HG03558 (cell line): ENCODE data around the gene IL11RA.
A peak's percentile ranks its signal among the peaks of the same experiment; 100 is the strongest.

Source experiments
- ATAC-seq: cut with Tn5 transposase; IDR thresholded peaks from one replicate; pipeline ENCODE4 v1.9.1; 2021; ENCODE audit warnings: moderate number of reproducible peaks; ENCODE audit not compliant: unreplicated experiment; ENCODE audit errors: extremely low read depth

IL11RA gene

DNA sequence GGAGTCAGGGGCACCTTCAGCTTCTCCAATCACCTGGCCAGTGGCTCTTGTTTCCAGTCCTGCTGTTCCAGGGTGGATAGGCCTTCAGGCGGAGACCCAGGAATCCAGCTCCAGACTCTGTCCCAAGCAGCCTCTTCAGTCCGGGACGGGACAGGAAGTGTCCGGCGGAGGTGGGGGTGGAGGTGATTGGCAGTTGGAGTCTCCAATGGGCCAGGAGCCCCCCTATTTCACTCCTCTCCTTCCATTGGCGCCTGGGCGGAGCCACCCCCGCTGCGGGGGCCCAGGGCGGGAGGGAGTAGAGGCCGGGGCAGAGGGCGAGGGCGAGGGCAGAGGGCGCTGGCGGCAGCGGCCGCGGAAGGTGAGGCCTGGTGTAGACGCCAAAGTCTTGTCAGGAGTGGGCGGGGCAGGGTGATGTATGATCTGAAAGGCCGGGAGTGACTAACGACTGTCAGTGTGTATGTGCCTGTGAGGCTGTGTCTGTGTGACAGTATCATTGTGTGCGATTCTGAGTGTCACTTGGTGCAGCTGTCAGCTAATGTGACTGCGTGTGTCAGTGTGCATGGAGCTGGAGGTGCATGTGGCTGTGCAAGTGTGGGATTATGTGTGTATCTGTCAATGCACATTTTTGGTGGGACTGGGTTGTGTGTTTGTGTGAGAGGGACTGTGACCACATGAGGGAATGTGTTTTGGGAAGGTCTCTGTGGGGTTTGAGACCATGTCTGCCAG lies at the start of gene IL11RA:
Gene IL11RA (plus strand): TSS at position 310 of the 726 bp plus-strand sequence. CDS start 3,033 bp downstream, outside the sequence.
- no peak for ATAC-seq

GRCh38 chr9:34603610-34604231 lies 48.3 kb upstream of the IL11RA start:
- ATAC-seq: no peak

DNA sequence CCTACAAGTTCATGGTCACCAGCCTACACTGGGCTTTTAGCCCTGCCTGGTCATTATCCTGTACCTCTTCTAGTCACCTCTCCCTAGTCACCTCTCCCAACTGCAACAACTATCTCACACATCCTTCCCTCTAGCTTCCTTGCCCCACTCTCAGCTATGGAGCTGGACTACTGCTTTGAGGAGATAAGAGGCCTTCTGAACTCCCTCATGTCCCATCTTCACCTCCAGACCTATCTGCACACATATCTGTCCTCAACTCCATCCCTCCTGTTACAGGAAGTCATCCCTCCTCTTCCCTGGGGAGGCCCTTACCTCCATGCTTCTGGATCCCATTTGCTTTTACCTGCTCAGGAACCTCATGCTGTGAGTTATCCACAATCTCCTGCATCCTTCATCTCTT lies 45.8 kb upstream of the IL11RA start:
- ATAC-seq: no peak

GRCh38 chr9:34606905-34607304 lies 45.1 kb upstream of the IL11RA start:
- ATAC-seq: no peak

- no peak for ATAC-seq
These were observed 44.7 kb upstream of the IL11RA start for GRCh38 chr9:34607331-34607730.

- ATAC-seq: no peak
These were observed 41.4 kb upstream of the IL11RA start for GRCh38 chr9:34610434-34611206.

- ATAC-seq: no peak
These were observed 40.7 kb upstream of the IL11RA start for GRCh38 chr9:34611251-34611810.

GRCh38 chr9:34611811-34612787 lies 39.9 kb upstream of the IL11RA start, which contains the start of gene RPP25L:
Gene RPP25L, minus strand, starts transcription at chr9:34612097. Its CDS starts 801 bp downstream, at chr9:34611296.
- ATAC-seq: no peak

- no peak for ATAC-seq
These were observed 39.1 kb upstream of the IL11RA start for GRCh38 chr9:34612788-34613390.

DNA sequence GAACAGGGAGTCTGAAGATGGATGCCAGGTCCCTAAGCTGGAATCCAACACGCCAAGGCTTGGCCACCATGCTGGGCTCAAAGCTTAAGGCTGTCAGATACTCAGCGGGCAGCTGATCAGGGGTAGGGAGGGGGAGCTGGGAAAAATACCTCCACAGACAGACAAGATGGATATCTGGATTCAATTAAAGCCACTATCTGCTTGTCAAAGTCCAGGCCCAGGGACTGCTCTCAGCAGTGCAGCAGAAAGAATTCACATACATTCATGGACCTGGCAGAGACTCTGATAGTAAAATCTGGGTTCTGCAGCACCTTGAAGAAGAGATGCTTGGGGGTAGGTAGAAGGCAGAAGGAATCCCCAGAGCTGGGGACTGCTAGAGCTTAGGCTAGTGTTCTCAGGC lies 36.9 kb upstream of the IL11RA start:
- ATAC-seq: no peak

DNA sequence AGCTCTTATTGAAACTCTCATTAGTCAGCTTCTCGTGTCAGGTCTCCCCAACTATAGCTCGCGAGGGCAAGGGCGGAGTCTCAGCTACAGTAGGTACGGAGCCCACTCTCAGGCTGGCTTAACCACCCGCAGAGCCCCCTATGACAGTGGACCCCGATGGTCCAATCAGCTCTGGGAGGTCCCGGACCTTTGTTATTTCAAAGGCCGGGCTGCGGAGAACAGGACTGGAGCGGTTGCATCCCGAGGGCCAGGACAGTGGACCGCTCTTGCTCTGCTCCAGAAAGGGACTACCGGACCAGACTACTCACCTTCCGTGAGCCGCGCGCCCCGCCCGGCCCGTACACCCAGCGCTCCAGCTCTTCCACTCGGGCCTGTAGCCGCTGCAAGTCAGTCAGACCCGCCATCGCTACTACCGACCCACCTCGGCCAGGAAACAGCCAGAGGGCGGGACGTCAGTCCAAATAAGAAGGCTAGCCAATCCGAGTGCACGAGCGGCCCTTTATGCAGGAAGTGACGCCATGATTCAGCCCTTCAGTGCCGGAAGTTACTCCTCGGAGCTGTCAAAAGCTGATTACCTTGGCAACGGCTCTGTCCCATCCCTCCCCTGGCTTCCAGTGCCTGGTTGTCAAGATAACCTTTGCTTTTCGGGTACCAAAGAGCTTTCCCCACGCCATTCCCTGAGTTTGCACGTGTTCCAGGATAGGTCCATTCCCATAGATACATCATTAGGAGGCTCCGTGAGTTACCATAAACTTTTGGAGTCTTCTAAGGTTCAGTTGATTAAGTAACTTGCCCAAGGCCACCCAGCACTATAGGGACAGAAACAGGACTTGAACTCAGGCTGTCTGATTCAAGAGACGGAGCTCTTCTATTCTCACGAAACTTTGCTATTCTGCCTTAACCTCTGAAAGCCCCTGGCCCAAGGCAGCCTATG lies 31.7 kb upstream of the IL11RA start, which contains the start of gene DCTN3:
Gene DCTN3 (minus strand): TSS at position 435 of the 934 bp plus-strand sequence. CDS start 31 bp downstream, at position 404.
- ATAC-seq: peak; percentile 88

DNA sequence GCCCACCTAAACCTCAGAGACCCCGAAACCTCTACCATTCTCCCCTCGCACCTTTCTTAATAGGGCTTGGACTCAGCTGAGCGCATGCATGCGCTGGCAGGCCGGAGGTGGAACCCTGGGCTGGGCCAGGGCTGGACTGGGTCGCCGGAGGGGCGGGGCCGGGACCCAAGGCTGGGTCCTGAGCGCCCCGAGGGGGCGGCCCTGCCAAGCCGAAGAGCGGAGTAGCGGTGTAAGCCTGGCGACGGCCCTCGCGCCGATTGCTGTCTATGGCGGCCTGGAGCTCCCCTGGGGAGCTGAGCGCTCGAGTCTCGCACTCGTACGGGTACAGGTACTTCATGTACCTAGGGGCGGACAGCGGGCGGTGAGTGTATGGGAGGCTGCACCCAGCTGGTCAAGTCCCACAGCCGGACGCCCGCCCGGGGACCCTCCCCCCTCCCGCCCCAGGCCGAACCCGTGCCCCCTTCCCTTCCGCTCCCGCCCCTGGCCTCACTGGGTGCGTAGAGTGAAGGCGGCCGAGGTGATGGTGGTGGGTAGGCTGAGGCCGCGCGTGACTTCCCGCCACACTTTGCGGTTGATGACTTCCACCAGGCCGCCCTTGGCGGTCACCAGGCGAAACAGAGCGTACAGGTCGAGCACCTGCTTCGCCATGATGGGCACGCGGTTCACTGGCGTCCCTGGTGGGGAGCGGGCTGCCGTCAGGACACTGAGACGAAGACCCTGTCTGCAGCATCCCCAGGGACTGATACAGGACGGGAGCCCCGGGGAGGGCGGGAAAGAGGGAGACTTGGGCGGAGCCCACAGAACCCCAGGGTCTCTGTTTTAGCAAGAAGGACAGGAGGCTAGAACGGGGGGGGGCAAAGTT lies 28.4 kb upstream of the IL11RA start:
- no peak for ATAC-seq

GRCh38 chr9:34624475-34625185 lies 27.4 kb upstream of the IL11RA start:
- no peak for ATAC-seq

DNA sequence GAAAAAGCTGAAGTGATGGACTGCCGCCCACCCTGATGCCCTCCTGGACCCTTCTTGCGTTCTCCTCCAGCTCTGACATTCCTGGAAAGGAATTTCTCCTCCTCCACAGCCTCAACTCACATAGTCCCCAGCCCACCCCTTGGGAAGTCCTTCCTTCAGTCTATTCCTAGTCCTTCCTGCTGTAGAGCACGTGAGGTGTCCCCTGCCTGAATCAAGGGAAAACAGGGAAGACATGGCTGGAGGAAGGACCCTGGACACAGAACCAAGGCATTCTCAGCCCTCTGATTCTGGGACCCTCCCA lies 26.8 kb upstream of the IL11RA start:
- no peak for ATAC-seq

DNA sequence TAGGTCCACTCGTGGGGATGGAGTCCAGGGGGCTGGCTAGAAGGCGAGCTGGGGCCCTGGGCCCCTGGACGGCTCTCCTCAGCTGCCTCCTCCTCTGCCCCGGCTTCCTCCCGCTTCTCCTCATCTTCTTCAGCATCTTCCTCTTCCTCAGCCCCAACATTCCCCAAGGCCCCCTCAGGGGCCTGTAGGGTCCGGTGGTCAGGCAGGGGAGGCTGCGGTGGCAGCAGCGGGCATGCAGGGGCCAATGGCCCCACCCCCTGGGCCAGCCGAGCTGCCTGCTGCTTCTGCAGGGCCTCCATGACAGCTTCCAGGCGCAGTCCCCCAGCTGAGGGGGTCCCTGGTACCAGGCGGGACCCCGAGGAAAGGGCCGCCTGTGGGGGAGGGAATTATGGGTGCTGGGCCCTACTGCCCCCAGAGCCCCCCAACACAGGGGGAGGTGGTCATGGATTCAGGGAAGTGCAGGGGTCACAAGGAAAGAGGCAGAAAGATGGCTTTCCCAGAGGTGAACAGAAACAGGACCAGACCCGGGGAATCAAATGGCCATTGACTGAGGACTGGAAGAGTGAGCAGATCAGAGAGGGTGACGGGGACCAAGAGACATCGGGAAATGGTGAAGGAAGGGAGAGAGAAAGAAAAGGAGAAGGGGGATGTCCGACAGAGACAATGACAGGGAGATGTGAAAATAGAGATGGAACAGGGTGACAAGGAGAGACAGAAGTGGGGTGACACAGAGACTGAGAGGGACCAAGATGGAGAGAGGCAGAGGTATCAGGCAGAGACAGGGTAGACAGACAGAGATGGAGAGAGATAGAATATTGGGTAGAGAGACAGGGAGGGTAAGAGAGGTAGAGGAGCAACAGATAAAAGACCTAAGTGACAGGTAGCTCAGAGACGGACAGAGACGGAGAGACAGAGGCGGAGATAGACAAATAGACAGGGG lies 24.0 kb upstream of the IL11RA start:
- ATAC-seq: no peak
